OCI-LY1 (cell line): Measurements from ENCODE around the gene SMYD3.

ENCODE experiments used
- EZH2 ChIP-seq: fragments of 200-600 bp; sonication (generic), shearing (Covaris generic); IDR thresholded peaks from 2 replicates; pipeline ENCODE4 v1.8.0; 2017; ENCODE audit warnings: borderline replicate concordance, mixed run types, mild to moderate bottlenecking, antibody characterized with exemption, low read length, moderate library complexity, mixed read lengths
- TF ChIP-seq, protein P1 (sequence below): fragments of 200-600 bp; sonication (generic), shearing (Covaris generic); IDR thresholded peaks from 2 replicates; pipeline ENCODE4 v1.5.1; 2017; ENCODE audit warnings: mild to moderate bottlenecking, antibody characterized with exemption, low read length, moderate library complexity, mixed read lengths

DNA sequence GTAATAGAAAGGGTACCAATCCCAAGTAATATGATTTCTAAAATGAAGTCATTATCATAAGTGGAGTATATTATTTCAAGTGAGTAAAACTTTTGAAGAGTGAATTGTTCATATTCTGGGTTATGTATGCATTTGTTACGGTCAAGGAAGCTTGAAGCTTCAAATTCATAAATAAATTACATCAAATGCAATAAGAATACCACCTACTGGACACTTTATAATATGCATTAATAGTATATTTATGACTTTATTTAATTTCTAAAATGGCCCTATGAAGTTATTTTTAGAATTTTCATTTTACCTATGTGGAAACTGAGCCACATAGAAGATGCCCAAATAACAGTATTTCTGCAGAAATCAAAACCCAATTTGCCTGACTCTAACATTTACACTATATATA lies 260.6 kb downstream of the SMYD3 start:
- TF ChIP-seq, protein P1, sequence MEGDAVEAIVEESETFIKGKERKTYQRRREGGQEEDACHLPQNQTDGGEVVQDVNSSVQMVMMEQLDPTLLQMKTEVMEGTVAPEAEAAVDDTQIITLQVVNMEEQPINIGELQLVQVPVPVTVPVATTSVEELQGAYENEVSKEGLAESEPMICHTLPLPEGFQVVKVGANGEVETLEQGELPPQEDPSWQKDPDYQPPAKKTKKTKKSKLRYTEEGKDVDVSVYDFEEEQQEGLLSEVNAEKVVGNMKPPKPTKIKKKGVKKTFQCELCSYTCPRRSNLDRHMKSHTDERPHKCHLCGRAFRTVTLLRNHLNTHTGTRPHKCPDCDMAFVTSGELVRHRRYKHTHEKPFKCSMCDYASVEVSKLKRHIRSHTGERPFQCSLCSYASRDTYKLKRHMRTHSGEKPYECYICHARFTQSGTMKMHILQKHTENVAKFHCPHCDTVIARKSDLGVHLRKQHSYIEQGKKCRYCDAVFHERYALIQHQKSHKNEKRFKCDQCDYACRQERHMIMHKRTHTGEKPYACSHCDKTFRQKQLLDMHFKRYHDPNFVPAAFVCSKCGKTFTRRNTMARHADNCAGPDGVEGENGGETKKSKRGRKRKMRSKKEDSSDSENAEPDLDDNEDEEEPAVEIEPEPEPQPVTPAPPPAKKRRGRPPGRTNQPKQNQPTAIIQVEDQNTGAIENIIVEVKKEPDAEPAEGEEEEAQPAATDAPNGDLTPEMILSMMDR, result no peak
- TF ChIP-seq EZH2, result no peak
